ENCODE measurements around the gene USP2.
A peak's percentile ranks its signal among the peaks of the same experiment; 100 is the strongest.

The USP2 gene

DNA sequence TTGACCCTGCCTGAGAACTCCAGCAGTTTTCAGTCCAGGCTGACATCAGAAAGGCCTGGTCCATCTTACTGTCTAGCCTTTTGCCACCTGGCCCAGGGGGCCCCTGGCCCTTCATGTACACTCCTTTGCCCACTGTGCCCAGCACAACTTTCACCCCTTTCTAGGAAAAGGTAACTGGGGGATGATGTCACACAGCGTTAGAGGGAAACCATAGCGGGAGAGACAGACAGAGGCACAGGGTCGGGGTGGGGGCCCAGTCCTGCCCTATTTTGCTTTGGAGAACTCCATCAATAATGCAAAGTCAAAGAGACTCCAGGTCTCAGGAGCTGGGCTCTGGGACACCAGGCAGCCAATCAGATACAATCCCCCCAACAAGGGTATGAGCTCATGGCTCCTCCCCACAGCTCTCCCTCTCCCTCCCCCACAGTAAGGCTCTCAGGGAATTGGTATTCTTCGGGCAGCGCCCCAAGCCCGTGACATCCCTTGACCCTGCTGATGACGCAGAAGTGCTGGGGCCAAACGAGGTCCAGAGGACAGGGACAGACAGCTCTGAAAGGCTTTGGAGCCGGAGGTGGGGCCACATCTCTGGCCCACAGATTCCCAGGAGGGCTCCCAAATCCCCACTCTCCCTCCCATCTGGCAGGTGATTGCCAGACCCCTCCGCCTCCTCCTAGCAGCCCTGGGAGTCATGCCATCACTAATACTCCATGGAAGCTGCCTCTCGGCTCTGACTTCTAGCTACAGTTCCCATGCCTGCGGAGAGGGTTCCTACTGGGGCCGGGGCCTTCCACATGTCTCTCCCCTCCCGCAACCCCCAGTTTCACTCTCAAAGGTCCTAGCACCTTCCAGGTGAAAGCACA, 5.9 kb downstream of the USP2 start:
- DNase-seq, result no peak

DNA sequence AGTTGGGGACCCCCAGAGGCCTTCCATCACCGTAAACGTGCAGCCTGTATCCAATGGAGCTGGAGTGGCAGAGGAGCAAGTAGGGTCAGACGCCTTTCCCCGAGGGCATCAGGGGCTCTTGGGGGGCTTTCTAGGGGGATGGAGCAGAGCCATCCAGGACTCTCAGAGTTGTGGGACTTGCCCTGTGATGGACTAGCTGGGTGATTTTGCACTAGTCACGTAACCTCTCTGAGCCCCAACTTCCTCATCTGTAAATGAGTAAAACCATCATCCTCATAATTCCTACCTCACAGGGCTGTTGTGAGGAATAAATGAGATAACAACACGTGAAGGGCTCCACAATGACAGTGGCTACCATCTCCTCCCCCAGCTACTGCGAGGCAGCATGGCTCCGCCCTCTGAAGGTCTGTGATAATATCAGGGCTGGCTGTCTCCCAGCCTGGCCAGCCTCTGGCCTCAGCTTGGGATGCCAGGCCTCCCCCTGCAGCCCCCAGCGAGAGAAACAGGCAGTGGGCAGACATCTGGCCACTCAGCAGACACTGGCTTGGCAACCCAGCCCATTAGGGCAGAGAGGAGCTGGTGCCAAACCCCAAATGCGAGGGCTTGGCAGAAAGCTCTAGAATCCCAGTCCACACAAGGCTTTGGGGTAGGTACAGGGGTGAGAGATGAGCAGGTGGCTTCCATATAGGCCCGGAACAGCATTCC, 6.7 kb downstream of the USP2 start:
- DNase-seq, result no peak

DNA sequence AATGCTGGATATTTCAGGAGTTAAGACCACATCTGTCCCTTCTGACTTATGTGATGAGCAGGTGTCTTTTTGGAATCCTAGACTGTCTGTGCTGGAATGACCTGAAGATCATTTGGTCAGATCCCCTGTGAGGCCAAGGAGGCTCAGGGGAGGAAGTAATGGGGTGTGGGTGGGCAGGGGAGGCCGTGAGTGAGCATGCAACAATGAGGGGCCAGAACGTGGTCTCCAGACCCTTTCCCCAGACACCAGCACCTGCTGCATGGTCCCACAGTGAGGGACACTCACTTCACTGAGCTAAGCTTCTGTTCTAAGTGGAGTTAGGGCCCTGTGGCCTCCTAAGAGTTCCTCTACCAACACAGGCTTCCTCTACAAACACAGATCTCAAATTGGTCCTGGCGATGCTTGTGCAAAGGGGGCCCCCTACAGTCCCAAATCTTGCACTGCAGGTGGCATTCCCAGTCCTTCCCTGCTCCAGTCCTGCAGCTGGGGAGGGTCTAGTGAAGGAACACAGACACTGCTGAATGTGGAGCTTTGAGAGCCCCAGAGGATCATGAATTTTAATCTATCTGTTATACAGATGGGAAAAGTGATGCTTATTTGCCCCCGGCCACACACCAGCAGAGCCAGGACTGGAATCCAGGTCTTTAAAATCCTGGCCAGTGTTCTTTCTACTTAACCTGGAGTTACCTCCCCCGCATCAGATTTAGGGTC, 7.4 kb downstream of the USP2 start:
- peak; percentile 77 for DNase-seq

DNA sequence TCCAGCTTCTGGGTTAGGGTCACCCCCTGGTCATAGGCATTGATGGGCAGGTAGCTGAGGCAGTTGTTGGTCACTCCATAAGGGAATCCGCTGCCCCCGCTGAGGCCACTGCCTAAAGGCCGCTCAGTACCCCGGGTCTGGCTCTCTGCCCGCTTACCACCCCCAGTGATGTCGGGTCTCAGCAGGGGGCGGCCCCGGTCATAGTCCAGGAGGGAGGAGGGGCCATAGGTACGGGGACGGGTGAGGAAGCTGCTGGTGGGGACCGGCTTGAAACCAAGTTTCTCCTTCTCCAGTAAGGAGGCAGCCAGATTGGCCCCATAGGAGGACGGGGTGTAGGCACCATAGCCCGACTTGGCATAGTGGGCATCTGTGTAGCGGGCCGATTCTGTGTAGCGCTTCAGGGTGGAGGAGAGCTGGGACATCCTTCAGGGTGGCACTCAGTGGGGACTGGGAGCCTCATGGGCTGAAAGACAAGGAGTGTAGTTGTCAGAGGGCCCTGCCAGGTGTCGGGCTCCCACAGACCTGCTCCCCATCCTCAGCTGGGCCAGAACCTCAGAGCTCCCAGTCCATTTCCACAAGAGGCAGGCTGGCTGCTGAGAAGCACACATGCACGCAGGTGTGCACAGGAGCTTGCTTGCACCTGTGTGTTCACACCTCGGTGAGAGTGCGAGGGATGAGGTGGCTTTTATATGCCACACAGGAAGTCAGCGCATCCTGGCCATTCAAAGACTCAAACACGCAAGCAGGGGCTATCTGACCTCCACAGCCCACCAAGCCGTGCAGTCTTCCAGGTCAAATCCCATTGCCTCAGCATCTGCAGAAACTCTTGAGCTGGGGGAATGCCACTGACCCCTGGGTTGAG, 8.2 kb downstream of the USP2 start:
- DNase-seq, result no peak

DNA sequence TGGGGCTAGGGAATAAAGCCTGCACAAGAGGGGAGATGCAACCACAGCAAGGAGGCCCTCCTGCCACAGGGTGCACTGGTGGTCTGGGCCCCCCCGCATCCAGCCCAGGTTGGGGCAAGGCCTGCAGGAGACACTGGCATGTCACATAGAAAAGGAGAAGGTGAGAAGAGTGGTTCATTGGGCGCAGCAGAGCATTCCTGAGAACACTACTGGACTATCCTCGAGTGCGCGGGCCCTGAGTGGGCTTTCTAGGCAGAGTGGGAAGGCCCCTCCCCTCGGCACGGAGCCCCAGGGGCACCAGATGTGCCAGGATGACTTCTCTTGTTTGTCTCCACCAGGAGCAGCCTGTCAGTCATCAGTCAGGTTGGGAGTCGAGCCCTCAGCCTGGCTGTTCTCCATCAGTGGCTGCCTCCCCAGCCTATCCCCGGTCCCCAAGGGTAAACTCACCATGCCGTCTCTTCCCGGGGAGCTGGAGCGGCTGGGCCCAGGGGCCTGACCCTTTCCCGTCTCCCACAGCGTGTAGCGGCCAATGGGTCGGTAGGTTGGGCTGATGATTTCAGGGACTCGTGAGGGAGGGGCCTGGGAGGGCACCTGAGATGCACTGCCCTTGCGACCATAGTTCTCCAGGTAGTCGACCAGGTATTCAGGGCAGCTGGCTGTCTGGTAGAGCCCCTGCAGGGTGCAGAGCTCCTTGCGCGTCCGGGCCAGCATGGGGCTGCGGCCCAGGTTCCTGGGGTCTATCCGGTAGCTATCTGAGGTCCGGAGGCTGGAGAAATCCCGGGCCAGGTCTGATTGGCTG, 9.0 kb downstream of the USP2 start:
- DNase-seq, result no peak

DNA sequence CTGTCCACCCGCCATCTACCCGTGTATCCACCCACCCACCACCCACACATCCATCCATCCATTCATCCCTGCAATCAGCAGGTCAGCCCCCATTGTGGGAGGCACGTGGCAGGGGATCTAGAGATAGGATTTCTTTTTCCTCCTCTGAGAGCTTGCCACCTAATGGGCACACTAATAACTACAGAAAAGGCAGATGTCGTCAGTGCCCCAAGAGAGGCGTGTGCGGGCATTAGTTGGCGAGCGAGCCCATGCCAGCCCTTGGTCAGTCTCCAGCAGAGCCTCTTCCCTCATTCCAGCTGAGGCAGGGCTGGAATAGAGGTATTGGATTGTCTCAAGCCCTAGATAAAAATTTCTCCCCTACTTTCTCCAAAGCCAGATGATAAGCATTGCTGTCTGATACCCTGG, 9.7 kb downstream of the USP2 start:
- DNase-seq, result peak; percentile 43

DNA sequence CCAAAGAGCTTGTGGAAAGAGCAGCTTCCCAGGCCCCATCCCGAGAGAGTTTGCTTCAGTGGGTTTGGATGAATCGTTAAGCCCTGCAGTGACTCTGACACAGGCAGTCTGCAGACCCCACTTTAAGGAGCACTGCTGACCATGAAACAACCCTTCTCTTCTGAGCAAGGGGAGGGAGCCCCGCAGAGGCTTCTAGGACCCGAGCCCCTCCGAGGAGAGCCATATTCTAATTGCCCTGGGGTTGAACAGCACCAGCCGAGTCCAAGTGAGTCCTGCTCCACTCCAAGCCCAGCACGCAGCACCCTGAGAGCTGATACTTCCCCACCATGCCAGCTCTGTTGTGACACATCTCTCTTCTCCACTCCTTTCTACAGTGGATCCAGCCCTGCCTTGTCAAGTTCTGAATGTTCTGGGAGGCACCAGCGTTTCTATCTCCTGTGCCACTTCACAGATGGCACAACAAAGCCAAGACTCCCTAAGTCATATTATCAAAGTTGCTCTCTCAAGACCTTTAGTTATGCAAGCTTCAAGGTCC, 10.4 kb downstream of the USP2 start:
- no peak for DNase-seq

DNA sequence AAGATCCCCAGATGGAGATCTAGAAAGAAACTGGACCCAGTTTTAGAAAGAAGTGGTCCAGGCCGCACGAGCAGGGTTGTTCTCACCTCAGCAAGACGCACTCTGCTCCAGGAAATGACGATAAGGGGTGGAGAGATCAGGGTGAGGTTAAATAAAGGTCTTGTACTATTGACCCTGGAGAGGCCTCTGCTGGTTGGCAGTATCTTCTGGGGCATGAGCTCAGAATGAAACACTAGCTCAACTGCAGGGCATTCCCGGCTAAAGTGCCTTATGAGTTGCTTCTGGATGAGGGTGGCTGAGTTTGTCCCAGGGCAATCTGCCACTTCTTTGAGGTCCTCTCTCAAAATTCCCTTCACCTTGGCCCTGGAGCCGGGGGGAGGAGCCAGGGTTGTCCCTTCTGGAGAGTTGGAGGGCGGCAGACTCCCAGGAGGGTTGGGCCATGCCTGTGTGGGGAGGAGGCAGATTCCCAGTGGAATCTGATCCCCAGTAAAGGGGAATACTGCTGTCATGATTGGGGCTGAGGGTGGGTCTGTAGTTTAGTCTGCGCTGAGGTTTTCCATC, 10.9 kb downstream of the USP2 start:
- DNase-seq, result no peak

DNA sequence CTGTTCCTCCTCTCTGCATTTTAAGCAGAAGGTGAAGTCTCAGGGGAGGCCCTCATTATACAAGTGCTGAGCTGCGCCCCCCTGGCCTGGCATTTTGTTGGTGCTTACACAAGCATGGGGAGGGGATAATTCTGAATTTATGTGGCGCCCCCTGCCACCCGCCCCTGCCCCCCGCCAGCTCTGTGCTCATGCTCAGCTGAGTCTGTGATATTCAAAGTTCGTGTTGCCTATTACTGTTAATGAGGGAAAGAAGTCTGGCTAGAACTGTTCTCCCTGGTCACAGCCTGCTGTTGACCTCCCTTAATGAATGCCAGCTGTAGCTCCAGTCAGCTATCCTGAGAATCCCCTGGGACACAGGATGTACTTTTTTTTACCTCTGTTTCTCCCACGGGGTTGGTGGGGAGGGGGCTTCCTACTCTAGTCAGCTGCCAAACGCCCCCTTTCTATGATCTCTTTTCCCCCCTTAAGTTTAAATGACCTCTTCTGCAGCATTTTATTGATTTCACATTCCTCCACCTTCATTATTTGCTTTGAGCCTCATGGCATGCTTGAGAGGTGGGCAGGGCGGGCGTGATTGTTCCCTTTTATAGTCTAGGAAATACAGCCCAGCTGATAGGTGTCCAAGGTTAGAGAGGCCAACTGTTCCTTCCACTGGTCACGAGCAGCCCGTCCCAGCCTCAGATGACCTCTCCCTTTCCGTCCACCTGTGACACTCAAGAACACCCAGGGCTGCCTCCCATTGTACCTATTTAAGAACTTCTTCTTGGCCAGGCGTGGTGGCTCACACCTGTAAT, 12.2 kb downstream of the USP2 start:
- DNase-seq, result no peak

DNA sequence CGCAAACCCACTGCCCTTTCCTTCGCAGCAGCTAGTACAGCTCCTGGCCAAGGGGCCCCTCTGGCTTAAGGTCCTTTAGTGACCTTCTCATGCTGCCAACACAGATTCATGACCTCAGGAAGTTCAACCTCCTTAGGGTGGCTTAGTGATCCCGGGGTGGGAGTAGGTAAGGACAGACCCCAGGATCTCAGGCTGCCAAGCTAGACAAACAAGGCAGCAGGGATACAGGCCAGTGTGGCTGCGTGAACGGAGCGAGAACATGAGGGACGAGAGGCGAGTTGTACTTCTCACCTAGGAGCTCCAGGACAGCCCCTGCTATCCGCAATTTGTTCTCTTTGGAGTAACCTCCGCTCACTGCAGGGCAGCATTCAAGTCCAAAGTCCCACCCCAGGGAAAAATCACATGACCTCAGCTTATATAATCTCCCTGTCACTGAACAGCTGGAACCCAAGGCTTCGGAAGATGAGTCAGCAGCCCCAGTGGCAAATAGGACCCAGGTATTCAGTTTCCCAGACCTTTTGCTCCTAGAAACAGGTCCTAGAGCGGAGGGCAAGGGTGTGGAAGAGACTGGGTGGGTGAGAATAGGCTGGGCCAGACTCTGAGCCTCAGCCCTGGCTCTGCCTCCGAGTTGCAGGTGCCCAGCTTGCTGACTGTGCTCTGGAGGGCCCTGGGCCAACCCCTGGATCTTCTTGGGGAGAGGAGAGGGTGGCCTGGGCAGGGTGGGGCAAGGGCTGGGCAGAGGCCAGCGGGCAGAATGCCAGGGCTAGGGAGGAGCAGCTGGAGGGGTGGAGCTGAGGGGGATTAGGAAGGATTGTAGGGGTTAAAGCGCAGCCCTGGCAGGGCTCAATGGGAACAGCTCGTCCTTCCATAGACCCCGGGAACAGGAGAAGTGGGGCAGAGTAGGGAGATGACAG, 13.1 kb downstream of the USP2 start:
- DNase-seq, result peak; percentile 81

DNA sequence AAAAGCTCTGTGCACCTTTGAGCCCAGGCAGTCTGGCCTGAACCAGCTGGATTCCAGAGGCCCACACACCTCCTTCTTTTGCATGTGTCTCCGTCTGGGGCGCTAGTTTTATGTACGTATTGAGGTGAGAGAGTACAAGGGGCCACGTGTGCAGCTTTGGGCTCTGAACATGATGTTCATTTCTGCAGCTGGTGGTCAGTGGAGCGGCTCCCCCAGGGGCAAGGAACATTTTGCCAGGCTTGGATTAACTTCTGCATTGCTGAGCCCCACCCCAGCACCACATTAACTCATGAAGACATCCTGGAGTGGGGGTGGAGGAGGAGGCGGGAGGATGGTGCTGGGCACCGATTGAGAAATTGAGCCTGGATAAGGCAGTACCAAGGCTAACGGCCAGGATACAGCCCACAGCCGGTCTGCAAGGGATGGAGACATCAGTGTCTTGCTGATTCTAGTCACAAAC, 13.8 kb downstream of the USP2 start:
- DNase-seq, result no peak

DNA sequence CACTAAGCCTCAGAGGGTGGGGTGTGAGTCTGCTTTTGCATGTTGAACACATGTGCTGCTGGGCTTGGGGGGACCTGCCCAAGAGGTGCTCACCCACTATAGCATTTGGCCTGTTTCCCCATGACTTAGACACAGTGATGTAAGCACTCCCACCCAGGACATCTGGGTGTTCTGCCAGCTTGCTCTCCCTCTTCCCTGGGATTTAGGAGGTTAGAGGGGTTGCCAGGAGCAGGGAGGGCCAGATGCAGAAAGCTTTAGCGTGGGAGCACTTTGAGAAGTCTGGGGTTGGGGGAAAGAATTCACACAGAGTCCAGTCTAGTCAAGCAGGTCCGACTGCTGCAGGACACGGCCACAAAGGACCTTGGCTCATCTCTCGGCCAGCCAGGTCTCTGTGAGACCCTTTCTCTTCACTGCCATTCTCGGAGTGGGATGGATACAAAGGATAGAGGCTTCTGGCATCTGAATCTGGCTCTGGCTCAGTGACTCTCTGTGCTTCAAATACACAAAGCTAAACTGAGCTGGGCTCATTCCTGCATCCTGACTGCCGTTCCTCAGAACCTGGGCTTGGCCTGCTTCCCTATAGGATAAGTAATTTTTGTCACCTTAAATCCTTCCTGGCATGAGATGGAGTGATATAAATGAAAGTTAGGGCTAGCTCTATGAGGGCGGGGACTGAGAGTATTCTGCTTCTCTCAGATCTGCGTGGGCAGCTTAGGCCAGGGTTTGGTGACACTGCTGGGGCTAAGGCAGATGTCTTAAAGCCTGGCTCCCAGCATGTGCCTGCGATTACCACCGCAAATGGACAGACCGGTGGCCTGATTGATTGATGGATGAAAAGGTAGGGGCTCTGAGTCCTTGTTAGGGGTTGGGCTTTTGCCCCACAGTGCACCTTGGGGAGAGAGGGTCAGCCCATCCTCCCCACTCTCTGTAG, 14.5 kb downstream of the USP2 start:
- no peak for DNase-seq

DNA sequence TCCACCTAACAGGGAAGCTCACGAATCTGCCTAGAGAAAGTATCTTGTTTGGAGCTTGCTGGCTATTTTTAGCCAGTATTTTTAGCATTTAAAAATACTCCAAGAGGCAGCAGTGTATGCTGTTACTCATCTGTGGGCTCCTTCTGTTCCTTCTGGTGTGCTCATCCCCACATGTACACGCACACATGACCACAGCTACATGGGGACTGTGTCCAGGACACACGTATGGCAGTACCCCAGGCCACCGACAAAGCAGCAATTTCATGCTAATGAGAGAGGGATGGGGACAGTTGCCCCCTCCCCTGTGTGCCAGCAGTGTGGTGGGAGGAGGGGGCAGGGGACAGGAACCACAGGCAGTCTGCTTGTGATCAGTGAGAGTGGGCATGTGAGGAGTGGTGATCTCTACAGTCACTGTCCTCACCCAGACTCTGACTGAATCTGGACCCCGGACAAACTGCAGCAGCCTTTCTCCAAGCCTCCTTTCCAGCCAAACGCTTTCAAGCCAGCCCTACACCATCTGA, 16.4 kb downstream of the USP2 start:
- DNase-seq, result no peak

DNA sequence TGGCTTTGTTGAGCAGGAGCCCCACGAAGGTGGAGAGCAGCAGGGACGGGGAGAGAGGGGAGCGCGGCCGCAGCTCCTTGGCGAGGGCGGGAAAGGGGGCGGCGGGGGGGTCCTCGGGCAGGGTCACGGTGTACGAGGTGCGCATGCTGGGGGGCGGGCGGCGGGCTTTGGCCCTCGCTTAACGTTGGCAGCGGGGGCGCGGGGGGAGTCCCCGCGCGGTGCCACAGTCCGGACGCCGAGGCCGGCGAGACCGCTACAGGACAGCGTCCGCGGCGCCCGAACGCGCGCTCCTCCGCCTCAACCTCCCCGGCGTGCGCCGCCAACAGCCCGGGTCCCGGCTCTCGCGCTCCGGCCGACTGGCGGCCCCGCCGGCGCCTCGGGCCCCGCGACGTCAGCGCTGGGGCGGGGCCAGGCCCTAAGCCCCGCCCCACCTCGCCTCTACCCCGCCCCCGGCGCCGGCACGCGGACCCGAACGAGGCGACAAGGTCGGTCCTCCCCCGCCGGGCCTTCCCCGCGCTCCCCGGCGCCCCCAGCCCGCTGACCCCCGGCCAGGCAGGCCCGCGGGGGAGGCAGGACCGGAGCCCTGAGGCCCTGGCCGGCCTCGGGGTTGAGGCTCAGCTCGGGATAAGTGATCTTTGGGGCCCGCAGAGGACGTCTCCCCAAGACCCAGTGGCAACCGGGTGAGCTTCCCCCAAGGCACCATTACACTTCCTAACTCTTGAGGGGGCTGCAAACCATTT, 17.5 kb downstream of the USP2 start:
- DNase-seq, result peak; percentile 33

DNA sequence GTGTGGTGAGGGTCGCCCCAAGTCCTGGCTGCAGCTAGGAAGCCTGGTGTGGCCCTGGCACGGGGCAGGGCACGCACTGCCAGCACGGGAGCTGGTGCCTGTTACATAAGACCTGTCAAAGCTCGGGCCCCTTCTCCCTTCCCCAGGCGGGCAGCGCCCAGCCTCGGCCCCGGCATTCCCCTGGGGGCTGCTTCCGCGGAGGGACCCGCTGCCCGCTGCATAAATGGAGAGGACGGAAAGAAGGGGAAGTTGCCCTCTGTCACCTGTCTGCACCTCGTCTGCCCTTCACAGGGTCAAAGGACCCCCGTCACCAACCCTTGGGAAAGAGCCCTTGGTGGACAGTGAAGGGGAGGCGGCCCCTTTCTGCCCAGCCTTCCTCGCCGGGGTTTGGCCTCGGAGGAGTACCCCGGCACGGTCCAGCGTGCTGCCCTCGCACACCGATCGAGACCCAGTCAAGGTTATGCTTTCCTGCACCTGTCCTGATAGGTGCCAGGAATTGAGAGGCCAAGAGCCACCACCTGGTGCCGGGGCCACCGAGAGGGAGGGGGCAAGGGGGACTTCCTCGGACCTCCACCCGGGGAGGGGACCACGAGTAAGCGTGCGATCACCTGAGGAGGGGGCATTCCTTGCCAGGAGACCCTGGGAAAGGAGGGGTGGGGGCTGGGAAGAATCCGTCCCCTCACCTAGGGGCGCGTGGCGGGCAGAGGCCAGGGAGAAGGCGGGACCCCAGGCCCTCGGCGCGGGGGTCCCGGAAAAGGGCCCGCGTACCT, 18.2 kb downstream of the USP2 start:
- no peak for DNase-seq

DNA sequence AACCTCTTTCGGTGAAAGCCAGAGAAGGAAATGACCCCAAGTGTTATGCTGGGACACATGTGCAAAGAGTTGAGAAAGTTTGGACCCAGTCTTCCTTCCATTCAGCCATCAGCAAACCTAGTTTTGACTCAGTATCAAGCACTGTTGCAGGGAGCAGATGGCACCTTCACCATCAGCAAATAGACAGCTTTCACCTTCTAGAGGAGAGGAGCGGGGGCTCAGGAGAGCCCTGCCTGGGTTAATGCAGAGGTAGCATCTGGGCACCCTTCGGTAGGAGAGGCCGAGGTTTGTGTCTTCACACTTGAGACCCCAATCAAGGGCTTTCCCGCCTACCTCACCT, 18.8 kb downstream of the USP2 start:
- DNase-seq, result no peak
